ENCODE measurements around the gene TNFRSF4. TPM values are rescaled to one million over a fixed set of nuclear protein-coding genes. Genes with fewer than 3 reads are reported as not detected.

Gene TNFRSF4
- total RNA-seq, 1 donor from 2014 or later: 0.40 TPM

GRCh38 chr1:1216770-1217620 is 3.0 kb upstream of the TNFRSF4 start:
- H3K4me3 ChIP-seq (ENCODE audit: low read depth, low read length): no peak overlapping the region
- TF ChIP-seq, protein P1, sequence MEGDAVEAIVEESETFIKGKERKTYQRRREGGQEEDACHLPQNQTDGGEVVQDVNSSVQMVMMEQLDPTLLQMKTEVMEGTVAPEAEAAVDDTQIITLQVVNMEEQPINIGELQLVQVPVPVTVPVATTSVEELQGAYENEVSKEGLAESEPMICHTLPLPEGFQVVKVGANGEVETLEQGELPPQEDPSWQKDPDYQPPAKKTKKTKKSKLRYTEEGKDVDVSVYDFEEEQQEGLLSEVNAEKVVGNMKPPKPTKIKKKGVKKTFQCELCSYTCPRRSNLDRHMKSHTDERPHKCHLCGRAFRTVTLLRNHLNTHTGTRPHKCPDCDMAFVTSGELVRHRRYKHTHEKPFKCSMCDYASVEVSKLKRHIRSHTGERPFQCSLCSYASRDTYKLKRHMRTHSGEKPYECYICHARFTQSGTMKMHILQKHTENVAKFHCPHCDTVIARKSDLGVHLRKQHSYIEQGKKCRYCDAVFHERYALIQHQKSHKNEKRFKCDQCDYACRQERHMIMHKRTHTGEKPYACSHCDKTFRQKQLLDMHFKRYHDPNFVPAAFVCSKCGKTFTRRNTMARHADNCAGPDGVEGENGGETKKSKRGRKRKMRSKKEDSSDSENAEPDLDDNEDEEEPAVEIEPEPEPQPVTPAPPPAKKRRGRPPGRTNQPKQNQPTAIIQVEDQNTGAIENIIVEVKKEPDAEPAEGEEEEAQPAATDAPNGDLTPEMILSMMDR (conservative IDR thresholded peaks at IDR 0.05; ENCODE audit: low read depth, low read length): no peak
- no peak for DNase-seq (ENCODE audit: low read depth)

GRCh38 chr1:1215881-1216605 is 2.1 kb upstream of the TNFRSF4 start:
- TF ChIP-seq, protein P1 (conservative IDR thresholded peaks at IDR 0.05; ENCODE audit: low read depth, low read length): no peak
- H3K4me3 ChIP-seq (ENCODE audit: low read depth, low read length): no peak overlapping the region
- no peak for DNase-seq (ENCODE audit: low read depth)

DNA sequence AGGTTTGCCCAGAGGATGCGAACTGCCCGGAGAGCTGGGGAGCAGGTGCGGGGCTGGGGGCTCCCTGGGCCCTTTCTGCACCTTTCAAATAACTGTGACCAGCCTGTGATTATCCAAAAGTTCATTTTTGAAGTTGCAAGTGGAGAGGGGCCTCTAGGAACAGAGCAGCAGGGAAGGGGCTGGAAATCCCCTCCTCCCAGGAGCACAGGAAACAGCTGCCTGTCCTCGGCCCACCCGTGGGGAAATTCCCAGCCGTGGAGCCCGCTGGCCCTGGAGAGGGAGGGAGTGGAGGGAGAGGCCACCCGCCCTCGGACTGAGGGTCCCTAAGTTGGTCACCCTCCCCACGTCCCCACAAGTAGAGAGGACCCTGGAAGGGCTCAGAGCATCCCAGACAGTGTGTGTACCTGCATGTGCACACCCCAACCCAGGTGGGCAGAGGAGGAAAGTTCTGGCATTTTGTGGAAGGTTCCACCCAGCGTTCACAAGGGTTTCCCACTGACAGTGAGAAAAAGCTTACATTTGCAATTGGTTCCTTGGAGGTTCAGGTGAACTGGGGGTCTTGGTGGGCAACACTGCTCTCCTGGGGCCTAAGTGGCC is 1.2 kb upstream of the TNFRSF4 start:
- DNase-seq (ENCODE audit: low read depth): no peak
- TF ChIP-seq, protein P1 (conservative IDR thresholded peaks at IDR 0.05; ENCODE audit: low read depth, low read length): no peak
- no peak overlapping the region for H3K4me3 ChIP-seq (ENCODE audit: low read depth, low read length)

GRCh38 chr1:1212780-1213344 is 1.1 kb downstream of the TNFRSF4 start:
- TF ChIP-seq, protein P1 (conservative IDR thresholded peaks at IDR 0.05; ENCODE audit: low read depth, low read length): no peak
- DNase-seq (ENCODE audit: low read depth): no peak
- no peak overlapping the region for H3K4me3 ChIP-seq (ENCODE audit: low read depth, low read length)

GRCh38 chr1:1211541-1212441 is 2.2 kb downstream of the TNFRSF4 start:
- DNase-seq (ENCODE audit: low read depth): no peak
- TF ChIP-seq, protein P1 (conservative IDR thresholded peaks at IDR 0.05; ENCODE audit: low read depth, low read length): no peak
- H3K4me3 ChIP-seq (ENCODE audit: low read depth, low read length): no peak overlapping the region

Data from epithelial cell of proximal tubule (primary cell).